Measurements from ENCODE around the gene SELENOM. TPM values are rescaled to one million over a fixed set of nuclear protein-coding genes. Genes with fewer than 3 reads are reported as not detected.

The SELENOM gene
- total and polyA plus RNA-seq, 2 of the 8 experiments (the other 6 are each of a cell fraction or from before 2014, with no cell fraction given): 22.7 to 40.0 TPM

- Histone ChIP-seq H2BK15ac (ENCODE audit: low read length) (no peak overlapping the region), H3K4ac (replicated peaks; ENCODE audit: insufficient read length, low read depth, low read length) (no peak overlapping the region), H3K4me1 (replicated peaks in 1 of 4; ENCODE audit: control insufficient read depth in 3 of 4, insufficient read depth in 4 of 4, low read length in 3 of 4) (no peaks in the 10 kb centered on the region), H3K14ac (ENCODE audit: insufficient read length) (no peak overlapping the region), H2AK5ac (ENCODE audit: low read depth, low read length) (no peak overlapping the region), H4K8ac (ENCODE audit: extremely low read depth, insufficient read depth, low read length) (no peak overlapping the region), H2BK20ac (ENCODE audit: low read length) (no peak overlapping the region), H4K91ac (replicated peaks; ENCODE audit: insufficient read length, low read length) (no peak overlapping the region), H2BK5ac (ENCODE audit: low read depth, low read length) (no peak overlapping the region), H3K79me2 (ENCODE audit: control insufficient read depth in 1 of 2, insufficient read depth in 2 of 2, low read length in 2 of 2) (no peaks in the 10 kb centered on the region), H3K56ac (replicated peaks; ENCODE audit: insufficient read length, low read depth, low read length) (no peak overlapping the region), H3K9me3 (ENCODE audit: insufficient read depth in 2 of 2, low read depth in 1 of 2, low read length in 1 of 2) (no peaks in the 10 kb centered on the region), H3K23ac (ENCODE audit: insufficient read length) (no peak overlapping the region), H3K79me1 (ENCODE audit: low read depth, low read length) (no peaks in the 10 kb centered on the region), H3K18ac (ENCODE audit: extremely low read depth, low read length) (no peak overlapping the region), H3K4me2 (ENCODE audit: insufficient read depth in 1 of 2, low read depth in 2 of 2, low read length in 2 of 2) (no peak overlapping the region), H3K4me3 (ENCODE audit: extremely low read depth in 1 of 4, insufficient read depth in 2 of 4, low read depth in 3 of 4, low read length in 4 of 4) (no peak overlapping the region), H3K27ac (ENCODE audit: low read depth, low read length) (no peak overlapping the region), H4K5ac (ENCODE audit: insufficient read length, low read depth, low read length) (no peak overlapping the region), H3K36me3 (ENCODE audit: control insufficient read depth in 2 of 4, insufficient read depth in 4 of 4, low read length in 3 of 4) (no peaks in the 10 kb centered on the region), H2BK12ac (ENCODE audit: low read depth, low read length) (no peak overlapping the region), H3K9ac (replicated peaks in 1 of 4; ENCODE audit: extremely low read depth in 1 of 4, low read depth in 3 of 4, low read length in 3 of 4) (no peak overlapping the region), H3K23me2 (ENCODE audit: low read depth, low read length) (no peaks in the 10 kb centered on the region), H4K20me1 (replicated peaks in 1 of 2; ENCODE audit: control insufficient read depth in 1 of 2, insufficient read depth in 2 of 2, low read length in 2 of 2) (no peaks in the 10 kb centered on the region), H3K27me3 (replicated peaks in 1 of 4; ENCODE audit: control insufficient read depth in 3 of 4, extremely low read depth in 1 of 4, insufficient read depth in 3 of 4, low read length in 3 of 4) (no peaks in the 10 kb centered on the region), H2AFZ (ENCODE audit: low read length) (peak overlapping the region; percentile 82), H2BK120ac (replicated peaks; ENCODE audit: low read depth, low read length) (no peak overlapping the region)
- POLR2A ChIA-PET (ENCODE audit: partially characterized antibody): interaction anchor here (4.4 kb wide), 1 partner anchor 15 kb away, joined by 14 read pairs; no protein-coding TSS in a partner anchor
- DNase-seq (ENCODE audit: low read depth in 1 of 2, low spot score in 2 of 2) (no peak), FAIRE-seq (no peak)
- 74% methylated on average over 11 of the region's 11 CpGs; no CpG with 5 or more reads in 1 of the 2 experiments for WGBS, 2 experiments (ENCODE audit: extremely low coverage in 1 of 2, insufficient coverage in 1 of 2, insufficient read length in 1 of 2, insufficient replicate concordance in 2 of 2, low coverage in 1 of 2, low lambda C conversion rate in 2 of 2, missing lambda C conversion rate in 1 of 2)
- CTCF ChIA-PET (ENCODE audit: partially characterized antibody): no interaction called here
- TF ChIP-seq SP2 (IDR thresholded peaks at IDR 0.05; ENCODE audit: low read length): no peak
- no peak for TF ChIP-seq CBX5 (IDR thresholded peaks at IDR 0.05; ENCODE audit: low read depth, low read length)
- TF ChIP-seq, protein P1, sequence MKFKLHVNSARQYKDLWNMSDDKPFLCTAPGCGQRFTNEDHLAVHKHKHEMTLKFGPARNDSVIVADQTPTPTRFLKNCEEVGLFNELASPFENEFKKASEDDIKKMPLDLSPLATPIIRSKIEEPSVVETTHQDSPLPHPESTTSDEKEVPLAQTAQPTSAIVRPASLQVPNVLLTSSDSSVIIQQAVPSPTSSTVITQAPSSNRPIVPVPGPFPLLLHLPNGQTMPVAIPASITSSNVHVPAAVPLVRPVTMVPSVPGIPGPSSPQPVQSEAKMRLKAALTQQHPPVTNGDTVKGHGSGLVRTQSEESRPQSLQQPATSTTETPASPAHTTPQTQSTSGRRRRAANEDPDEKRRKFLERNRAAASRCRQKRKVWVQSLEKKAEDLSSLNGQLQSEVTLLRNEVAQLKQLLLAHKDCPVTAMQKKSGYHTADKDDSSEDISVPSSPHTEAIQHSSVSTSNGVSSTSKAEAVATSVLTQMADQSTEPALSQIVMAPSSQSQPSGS (IDR thresholded peaks at IDR 0.05; ENCODE audit: low read length): no peak
- TF ChIP-seq CREB1 (IDR thresholded peaks at IDR 0.05): no peak
- no peak for TF ChIP-seq SUZ12 (IDR thresholded peaks at IDR 0.05; ENCODE audit: low read length)
- no peak for TF ChIP-seq ZNF274 (IDR thresholded peaks at IDR 0.05; ENCODE audit: borderline replicate concordance, extremely low read depth, low read length)
- no peak for TF ChIP-seq JUN (IDR thresholded peaks at IDR 0.05; ENCODE audit: low read depth, low read length)
- TF ChIP-seq JUND (IDR thresholded peaks at IDR 0.05; ENCODE audit: low read length): no peak
- TF ChIP-seq RFX5 (IDR thresholded peaks at IDR 0.05; ENCODE audit: borderline replicate concordance, low read depth, low read length): no peak
- no peak for TF ChIP-seq YY1 (IDR thresholded peaks at IDR 0.05; ENCODE audit: low read depth, low read length)
- no peak for TF ChIP-seq HDAC2 (IDR thresholded peaks at IDR 0.05; ENCODE audit: borderline replicate concordance in 1 of 2, low read depth in 2 of 2, low read length in 2 of 2)
- no peak for TF ChIP-seq CBX8 (IDR thresholded peaks at IDR 0.05; ENCODE audit: borderline replicate concordance, low read depth, low read length)
- TF ChIP-seq EP300 (IDR thresholded peaks at IDR 0.05; ENCODE audit: borderline replicate concordance in 1 of 2, low read depth in 2 of 2, low read length in 2 of 2): no peak
- TF ChIP-seq SIRT6 (IDR thresholded peaks at IDR 0.05; ENCODE audit: low read length): no peak
These were observed 38.4 kb downstream of the SELENOM start for GRCh38 chr22:31068970-31069369.
